GM23338 (cell line): ENCODE measurements around the gene BLM. TPM values are rescaled to one million over a fixed set of nuclear protein-coding genes. Genes with fewer than 3 reads are reported as not detected.
A peak's percentile ranks its signal among the peaks of the same experiment; 100 is the strongest.

Experiments used
- ATAC-seq: fragments of 200-7000 bp; cut with Tn5 transposase; 3 replicates; pipeline ENCODE4 v1.9.1; 2020
- DNase-seq: peaks from one replicate; pipeline ENCODE4 v3.0.0-alpha.2; 2015; ENCODE audit warnings: low spot score
- H2AFZ ChIP-seq: fragments of 200-600 bp; sonication (generic); 2 replicates; pipeline ENCODE4 v1.8.0; 2016; ENCODE audit warnings: antibody characterized with exemption, mild to moderate bottlenecking, moderate library complexity
- H3F3A ChIP-seq: fragments of 200-600 bp; sonication (generic); replicated peaks from 2 replicates; pipeline ENCODE4 v1.8.0; 2017; ENCODE audit warnings: antibody characterized with exemption, mixed run types, low read depth
- H3K27ac ChIP-seq: fragments of 200-600 bp; sonication (generic); 2 replicates; pipeline ENCODE4 v1.6.1; 2016; ENCODE audit warnings: low read depth
- H3K27me3 ChIP-seq: fragments of 200-600 bp; sonication (generic); 2 replicates; pipeline ENCODE4 v1.8.0; 2016; ENCODE audit warnings: mild to moderate bottlenecking, mixed run types, moderate library complexity; ENCODE audit not compliant: insufficient read depth
- H3K36me3 ChIP-seq: fragments of 200-600 bp; sonication (generic); 2 replicates; pipeline ENCODE4 v1.8.0; 2016; ENCODE audit warnings: mild to moderate bottlenecking; ENCODE audit not compliant: insufficient read depth
- H3K4me1 ChIP-seq: fragments of 200-600 bp; sonication (generic); 2 replicates; pipeline ENCODE4 v1.8.0; 2016; ENCODE audit warnings: mild to moderate bottlenecking, moderate library complexity; ENCODE audit not compliant: insufficient read depth
- H3K4me2 ChIP-seq: fragments of 200-600 bp; sonication (generic); 2 replicates; pipeline ENCODE4 v1.7.1; 2017; ENCODE audit warnings: mixed run types
- H3K4me3 ChIP-seq: fragments of 200-600 bp; sonication (generic); 2 replicates; pipeline ENCODE4 v1.6.1; 2016; ENCODE audit warnings: mixed run types
- H3K79me2 ChIP-seq: fragments of 200-600 bp; sonication (generic); replicated peaks from 2 replicates; pipeline ENCODE4 v1.8.0; 2017; ENCODE audit warnings: mild to moderate bottlenecking; ENCODE audit not compliant: insufficient read depth
- H3K9me2 ChIP-seq: fragments of 200-600 bp; sonication (generic); 2 replicates; pipeline ENCODE4 v1.8.0; 2017; ENCODE audit not compliant: insufficient read depth
- H4K20me1 ChIP-seq: fragments of 200-600 bp; sonication (generic); replicated peaks from 2 replicates; pipeline ENCODE4 v1.8.0; 2017; ENCODE audit warnings: mild to moderate bottlenecking; ENCODE audit not compliant: insufficient read depth
- H3K27ac Mint-ChIP-seq: 2 replicates; pipeline ENCODE4 v1.8.0; 2020; ENCODE audit warnings: inconsistent platforms, mild to moderate bottlenecking, moderate library complexity, mixed read lengths
- H3K27me3 Mint-ChIP-seq: 3 replicates; pipeline ENCODE4 v1.8.0; 2022; ENCODE audit warnings: low read depth, mild to moderate bottlenecking, moderate library complexity, mixed read lengths, inconsistent platforms; ENCODE audit not compliant: insufficient read depth, poor library complexity
- H3K36me3 Mint-ChIP-seq: 3 replicates; pipeline ENCODE4 v1.8.0; 2021; ENCODE audit warnings: low read depth, mild to moderate bottlenecking, inconsistent platforms, moderate library complexity, mixed read lengths
- H3K4me1 Mint-ChIP-seq: 3 replicates; pipeline ENCODE4 v1.8.0; 2020; ENCODE audit warnings: mild to moderate bottlenecking, inconsistent platforms, mixed read lengths
- H3K4me3 Mint-ChIP-seq: 3 replicates; pipeline ENCODE4 v1.8.0; 2021; ENCODE audit warnings: moderate library complexity, mild to moderate bottlenecking, inconsistent platforms, mixed read lengths
- H3K9me3 Mint-ChIP-seq: 3 replicates; pipeline ENCODE4 v1.8.0; 2020; ENCODE audit warnings: moderate library complexity, mild to moderate bottlenecking, inconsistent platforms, mixed read lengths
- CREB1 ChIP-seq: fragments of 250-450 bp; sonication (Bioruptor Pico); IDR thresholded peaks from 2 replicates; pipeline ENCODE4 v1.5.0; 2020; ENCODE audit warnings: low read depth, mild to moderate bottlenecking, moderate library complexity
- CTCF ChIP-seq, 2 experiments: fragments of 200-600 bp in 1 of 2; sonication (generic) in 1 of 2; conservative IDR thresholded peaks; 2 replicates each; pipeline versions ENCODE4 v1.5.1 to v1.6.1; 2016 to 2017; ENCODE audit warnings: antibody characterized with exemption in 2 of 2, low read depth in 2 of 2, mild to moderate bottlenecking in 2 of 2, moderate library complexity in 1 of 2
- ETS1 ChIP-seq: IDR thresholded peaks from 2 replicates; pipeline ENCODE4 v1.6.1; 2016; ENCODE audit warnings: antibody characterized with exemption
- EZH2 ChIP-seq: fragments of 200-600 bp; sonication (generic); IDR thresholded peaks from one replicate; pipeline ENCODE4 v1.8.0; 2017; ENCODE audit warnings: antibody characterized with exemption, mild to moderate bottlenecking, low read depth; ENCODE audit not compliant: unreplicated experiment
- EZH2phosphoT487 ChIP-seq: fragments of 200-600 bp; sonication (generic); IDR thresholded peaks from one replicate; pipeline ENCODE4 v1.8.1; 2018; ENCODE audit warnings: antibody characterized with exemption; ENCODE audit not compliant: unreplicated experiment
- JUNB ChIP-seq: IDR thresholded peaks from one replicate; pipeline ENCODE4 v1.6.1; 2016; ENCODE audit warnings: antibody characterized with exemption; ENCODE audit not compliant: unreplicated experiment
- NANOG ChIP-seq: IDR thresholded peaks from 2 replicates; pipeline ENCODE4 v1.6.1; 2016; ENCODE audit warnings: antibody characterized with exemption, borderline replicate concordance
- POLR2AphosphoS5 ChIP-seq: IDR thresholded peaks from 2 replicates; pipeline ENCODE4 v1.6.1; 2016; ENCODE audit warnings: antibody characterized with exemption, low read depth
- REST ChIP-seq: IDR thresholded peaks from one replicate; pipeline ENCODE4 v1.6.1; 2018; ENCODE audit warnings: antibody characterized with exemption; ENCODE audit not compliant: unreplicated experiment
- STAT1 ChIP-seq: IDR thresholded peaks from one replicate; pipeline ENCODE4 v1.6.1; 2016; ENCODE audit warnings: antibody characterized with exemption; ENCODE audit not compliant: unreplicated experiment
- ZNF331 ChIP-seq: fragments of 250-450 bp; sonication (Bioruptor Pico); IDR thresholded peaks from 2 replicates; pipeline ENCODE4 v1.5.0; 2020; ENCODE audit warnings: low read depth, mild to moderate bottlenecking, moderate library complexity
- polyA plus RNA-seq: library from polyadenylated mRNA; unstranded; fragments of >200 nt; fragmentation: Nextera tagmentation; extraction: Ambion mirVana; gene quantifications from 2 replicates; pipeline ENCODE4 v1.2.1, GENCODE V29; 2016
- total RNA-seq: library from RNA; depleted of rRNA; stranded (reverse); fragments of >200 nt; shearing (Covaris generic); gene quantifications from 2 replicates; pipeline ENCODE4 v1.2.3, GENCODE V29; 2014

The BLM gene
- total and polyA plus RNA-seq, 2 experiments from 2014 or later = 43.1 to 43.3 TPM

GRCh38 chr15:90751300-90751825 is 34.2 kb downstream of the BLM start:
- no peak overlapping the region for H3K27ac ChIP-seq
- ATAC-seq (no peak), DNase-seq (no peak)
- H3K27me3 ChIP-seq = no peaks in the 10 kb centered on the region
- no peak overlapping the region for H3K27ac Mint-ChIP-seq
- H3K4me1 Mint-ChIP-seq = peaks cover 16% of the 10 kb centered on the region; the same call in 2 of the 3 replicates
- H3K27me3 Mint-ChIP-seq = no peaks in the 10 kb centered on the region
- TF ChIP-seq ZNF331 (CRISPR knock-in tag) (no peak), REST (no peak), CREB1 (CRISPR knock-in tag) (no peak), ETS1 (no peak), POLR2AphosphoS5 (no peak), STAT1 (no peak)
- no peaks in the 10 kb centered on the region for H3K9me2 ChIP-seq
- peaks cover 20% of the 10 kb centered on the region for H3K36me3 ChIP-seq
- H3F3A ChIP-seq = no peaks in the 10 kb centered on the region
- H3K4me3 ChIP-seq = no peak overlapping the region
- no peaks in the 10 kb centered on the region for H3K9me3 Mint-ChIP-seq
- H3K36me3 Mint-ChIP-seq = peaks cover 39% of the 10 kb centered on the region
- H3K4me2 ChIP-seq = no peak overlapping the region
- H4K20me1 ChIP-seq = peaks cover 6% of the 10 kb centered on the region; the same call in 1 of the 2 replicates
- H3K4me3 Mint-ChIP-seq = no peak overlapping the region
- H2AFZ ChIP-seq = no peak overlapping the region
- peaks cover 15% of the 10 kb centered on the region; the same call in 1 of the 2 replicates for H3K79me2 ChIP-seq
- H3K4me1 ChIP-seq = peaks cover 9% of the 10 kb centered on the region; the same call in 1 of the 2 replicates

- DNase-seq (no peak), ATAC-seq (no peak)
- no peaks in the 10 kb centered on the region for H3K9me2 ChIP-seq
- peaks cover 21% of the 10 kb centered on the region for H3K36me3 ChIP-seq
- no peak overlapping the region for H3K27ac ChIP-seq
- no peaks in the 10 kb centered on the region for H3K9me3 Mint-ChIP-seq
- no peak overlapping the region for H3K4me2 ChIP-seq
- no peaks in the 10 kb centered on the region for H3K79me2 ChIP-seq
- H3K4me3 Mint-ChIP-seq = no peak overlapping the region
- no peak overlapping the region for H3K4me3 ChIP-seq
- no peaks in the 10 kb centered on the region for H3K27me3 Mint-ChIP-seq
- H3K27ac Mint-ChIP-seq = 0 out of 2 replicates have a peak overlapping the region, but pooled peaks have one; percentile 73
- H3F3A ChIP-seq = no peaks in the 10 kb centered on the region
- H3K27me3 ChIP-seq = no peaks in the 10 kb centered on the region
- peaks cover 46% of the 10 kb centered on the region for H3K36me3 Mint-ChIP-seq
- no peaks in the 10 kb centered on the region for H4K20me1 ChIP-seq
- peaks cover 26% of the 10 kb centered on the region for H3K4me1 Mint-ChIP-seq
- no peak overlapping the region for H2AFZ ChIP-seq
- peaks cover 10% of the 10 kb centered on the region; the same call in 1 of the 2 replicates for H3K4me1 ChIP-seq
- no peak for TF ChIP-seq NANOG
- TF ChIP-seq JUNB = no peak
- no peak for TF ChIP-seq CREB1 (CRISPR knock-in tag)
- TF ChIP-seq ETS1 = no peak
- TF ChIP-seq REST = no peak
- TF ChIP-seq EZH2phosphoT487 = no peak
- no peak for TF ChIP-seq ZNF331 (CRISPR knock-in tag)
- no peak for TF ChIP-seq EZH2
- no peak for TF ChIP-seq CTCF (conservative IDR thresholded peaks at IDR 0.05; ENCODE audit: low read depth in 2 of 2)
- TF ChIP-seq POLR2AphosphoS5 = no peak
These were observed 39.8 kb downstream of the BLM start for GRCh38 chr15:90756916-90757315.
